HS-27A (cell line): Measurements from ENCODE around the gene STXBP6.
"Not testable (repeated sequence)": the region's sequence is repeated elsewhere in the genome, so short reads cannot be mapped to it uniquely, and the experiment has no call there.

ENCODE experiments used
- DNase-seq: peaks from one replicate; pipeline ENCODE4 v3.0.0-alpha.2; 2012; ENCODE audit warnings: low read depth, missing footprints

The STXBP6 gene

GRCh38 chr14:24829862-24830261 lies 220.1 kb downstream of the STXBP6 start:
- DNase-seq, result no peak

GRCh38 chr14:24828486-24828885 lies 221.5 kb downstream of the STXBP6 start:
- DNase-seq, result no peak

- DNase-seq, result no peak
These were observed 223.6 kb downstream of the STXBP6 start for GRCh38 chr14:24826390-24826789.

GRCh38 chr14:24820616-24821015 lies 229.3 kb downstream of the STXBP6 start:
- no peak for DNase-seq

- no peak for DNase-seq
These were observed 231.1 kb downstream of the STXBP6 start for GRCh38 chr14:24818823-24819341.

GRCh38 chr14:24818058-24818822 lies 231.7 kb downstream of the STXBP6 start:
- DNase-seq, result no peak

GRCh38 chr14:24817212-24818057 lies 232.5 kb downstream of the STXBP6 start:
- no peak for DNase-seq

- no peak for DNase-seq
These were observed 233.1 kb downstream of the STXBP6 start for GRCh38 chr14:24816929-24817211.

GRCh38 chr14:24816011-24816928 lies 233.7 kb downstream of the STXBP6 start:
- DNase-seq, result no peak

GRCh38 chr14:24815543-24815942 lies 234.4 kb downstream of the STXBP6 start:
- no peak for DNase-seq

GRCh38 chr14:24814944-24815343 lies 235.0 kb downstream of the STXBP6 start:
- DNase-seq, result no peak

GRCh38 chr14:24814346-24814745 lies 235.6 kb downstream of the STXBP6 start:
- DNase-seq, result no peak

GRCh38 chr14:24813819-24814259 lies 236.1 kb downstream of the STXBP6 start:
- no peak for DNase-seq

GRCh38 chr14:24813089-24813815 lies 236.7 kb downstream of the STXBP6 start:
- no peak for DNase-seq

GRCh38 chr14:24809135-24809534 lies 240.8 kb downstream of the STXBP6 start:
- no peak for DNase-seq

- DNase-seq, result no peak
These were observed 241.5 kb downstream of the STXBP6 start for GRCh38 chr14:24808412-24808811.

GRCh38 chr14:24806061-24806678 lies 243.8 kb downstream of the STXBP6 start:
- peak; percentile 22 for DNase-seq

- no peak for DNase-seq
These were observed 245.3 kb downstream of the STXBP6 start for GRCh38 chr14:24804552-24805212.

- no peak for DNase-seq
These were observed 245.9 kb downstream of the STXBP6 start for GRCh38 chr14:24803933-24804494.

- not testable (repeated sequence) for DNase-seq
These were observed 246.5 kb downstream of the STXBP6 start for GRCh38 chr14:24803426-24803825.
